H1 (cell line): Measurements from ENCODE around the gene KMT5C. TPM values are rescaled to one million over a fixed set of nuclear protein-coding genes. Genes with fewer than 3 reads are reported as not detected.

Experiments
- CTCF ChIA-PET: fragments of 300-600 bp; sonication (Branson Sonifier 250); formaldehyde crosslinking; loops from one replicate; lab custom pipeline; 2021; ENCODE audit not compliant: partially characterized antibody; lab: Charles Lee
- POLR2A ChIA-PET: fragments of 300-600 bp; sonication (Branson Sonifier 250); formaldehyde crosslinking; loops from one replicate; lab custom pipeline; 2021; ENCODE audit warnings: inconsistent platforms; ENCODE audit not compliant: partially characterized antibody; lab: Charles Lee
- DNase-seq, 2 experiments: peaks; one replicate each; pipeline versions ENCODE4 v3.0.0 to v3.0.0-alpha.2; 2010 to 2022; ENCODE audit warnings: low spot score in 2 of 2, low read depth in 1 of 2, mixed read lengths in 1 of 2
- FAIRE-seq: peaks from 2 replicates; lab custom pipeline; 2011; peaks lifted over from hg19 to GRCh38; lab: Jason Lieb, UNC
- H2AFZ ChIP-seq: 2 replicates; pipeline ENCODE4 v1.8.1; 2012; ENCODE audit warnings: low read length, inconsistent platforms
- H2AK5ac ChIP-seq: 2 replicates; pipeline ENCODE4 v1.6.1; 2013; ENCODE audit warnings: low read depth, low read length
- H2BK120ac ChIP-seq: replicated peaks from 2 replicates; pipeline ENCODE3; 2013; ENCODE audit warnings: low read depth, low read length, inconsistent platforms
- H2BK12ac ChIP-seq: 2 replicates; pipeline ENCODE4 v1.6.1; 2013; ENCODE audit warnings: low read depth, low read length
- H2BK15ac ChIP-seq: 2 replicates; pipeline ENCODE4 v1.6.1; 2013; ENCODE audit warnings: low read length
- H2BK20ac ChIP-seq: 2 replicates; pipeline ENCODE4 v1.6.1; 2013; ENCODE audit warnings: low read length
- H2BK5ac ChIP-seq: 2 replicates; pipeline ENCODE4 v1.6.1; 2013; ENCODE audit warnings: low read depth, low read length
- H3K14ac ChIP-seq: 2 replicates; pipeline ENCODE4 v1.6.1; 2013; ENCODE audit warnings: inconsistent platforms; ENCODE audit not compliant: insufficient read length
- H3K18ac ChIP-seq: 2 replicates; pipeline ENCODE4 v1.6.1; 2013; ENCODE audit warnings: low read length; ENCODE audit errors: extremely low read depth
- H3K23ac ChIP-seq: 2 replicates; pipeline ENCODE4 v1.6.1; 2013; ENCODE audit warnings: inconsistent platforms; ENCODE audit not compliant: insufficient read length
- H3K23me2 ChIP-seq: 2 replicates; pipeline ENCODE4 v1.6.1; 2013; ENCODE audit warnings: low read depth, low read length
- H3K27ac ChIP-seq: 2 replicates; pipeline ENCODE4 v1.6.1; 2011; ENCODE audit warnings: low read depth, low read length, inconsistent platforms
- H3K27me3 ChIP-seq, 4 experiments: replicated peaks in 1 of 4; 1 replicate in 1 of 4; 2 replicates in 3 of 4; pipeline versions ENCODE4 v1.6.1 to v1.8.1; 2011 to 2013; ENCODE audit warnings: low read length in 3 of 4, mild to moderate bottlenecking in 3 of 4, inconsistent platforms in 2 of 4, mixed read lengths in 2 of 4, moderate library complexity in 1 of 4; ENCODE audit not compliant: control insufficient read depth in 3 of 4, insufficient read depth in 3 of 4; ENCODE audit errors: extremely low read depth in 1 of 4
- H3K36me3 ChIP-seq, 4 experiments: 2 replicates each; pipeline versions ENCODE4 v1.6.1 to v1.8.1; 2011 to 2013; ENCODE audit warnings: mild to moderate bottlenecking in 4 of 4, low read length in 3 of 4, moderate library complexity in 2 of 4, control low read depth in 1 of 4, inconsistent platforms in 1 of 4; ENCODE audit not compliant: insufficient read depth in 4 of 4, control insufficient read depth in 2 of 4
- H3K4ac ChIP-seq: replicated peaks from 2 replicates; pipeline ENCODE3; 2013; ENCODE audit warnings: low read length, low read depth, mixed read lengths, inconsistent platforms; ENCODE audit not compliant: insufficient read length
- H3K4me1 ChIP-seq, 4 experiments: replicated peaks in 1 of 4; 1 replicate in 1 of 4; 2 replicates in 3 of 4; pipeline versions ENCODE4 v1.6.1 to v1.8.1; 2011 to 2013; ENCODE audit warnings: low read length in 3 of 4, inconsistent platforms in 2 of 4, mixed read lengths in 1 of 4; ENCODE audit not compliant: insufficient read depth in 4 of 4, control insufficient read depth in 3 of 4
- H3K4me2 ChIP-seq, 2 experiments: 2 replicates each; pipeline versions ENCODE4 v1.6.1 to v1.8.1; 2011 to 2013; ENCODE audit warnings: low read depth in 2 of 2, low read length in 2 of 2, control low read depth in 1 of 2, inconsistent platforms in 1 of 2, mild to moderate bottlenecking in 1 of 2; ENCODE audit not compliant: insufficient read depth in 1 of 2
- H3K4me3 ChIP-seq, 4 experiments: fragments of 200-600, 300-600 bp in 1 of 4; sonication (generic), shearing (Covaris generic), sonication (Bioruptor Twin) in 1 of 4; 2 replicates each; pipeline versions ENCODE4 v1.5.1 to v1.8.1; 2011 to 2016; ENCODE audit warnings: low read length in 4 of 4, low read depth in 3 of 4, control low read depth in 2 of 4, inconsistent platforms in 2 of 4, mild to moderate bottlenecking in 2 of 4, mixed read lengths in 1 of 4, moderate library complexity in 1 of 4; ENCODE audit not compliant: insufficient read depth in 2 of 4; ENCODE audit errors: extremely low read depth in 1 of 4
- H3K56ac ChIP-seq: replicated peaks from 2 replicates; pipeline ENCODE3; 2013; ENCODE audit warnings: low read depth, mild to moderate bottlenecking, mixed read lengths, low read length, inconsistent platforms; ENCODE audit not compliant: insufficient read length
- H3K79me1 ChIP-seq: 2 replicates; pipeline ENCODE4 v1.6.1; 2013; ENCODE audit warnings: low read depth, low read length, control low read depth
- H3K79me2 ChIP-seq, 2 experiments: 2 replicates each; pipeline versions ENCODE4 v1.6.1 to v1.8.1; 2012 to 2013; ENCODE audit warnings: low read length in 2 of 2, mild to moderate bottlenecking in 2 of 2, inconsistent platforms in 1 of 2; ENCODE audit not compliant: insufficient read depth in 2 of 2, control insufficient read depth in 1 of 2
- H3K9ac ChIP-seq, 4 experiments: replicated peaks in 1 of 4; 1 replicate in 1 of 4; 2 replicates in 3 of 4; pipeline versions ENCODE4 v1.6.1 to v1.8.1; 2011 to 2013; ENCODE audit warnings: low read depth in 3 of 4, low read length in 3 of 4, control low read depth in 2 of 4, mild to moderate bottlenecking in 2 of 4, moderate library complexity in 2 of 4, inconsistent platforms in 1 of 4; ENCODE audit errors: extremely low read depth in 1 of 4
- H3K9me3 ChIP-seq, 2 experiments: 2 replicates each; pipeline versions ENCODE4 v1.6.1 to v1.8.1; 2012 to 2013; ENCODE audit warnings: mild to moderate bottlenecking in 2 of 2, moderate library complexity in 2 of 2, control low read depth in 1 of 2, inconsistent platforms in 1 of 2, low read depth in 1 of 2, low read length in 1 of 2, mixed read lengths in 1 of 2; ENCODE audit not compliant: insufficient read depth in 2 of 2
- H4K20me1 ChIP-seq, 2 experiments: replicated peaks in 1 of 2; 2 replicates each; pipeline versions ENCODE3 to v1.8.1; 2011 to 2013; ENCODE audit warnings: inconsistent platforms in 2 of 2, low read length in 2 of 2, mild to moderate bottlenecking in 1 of 2; ENCODE audit not compliant: insufficient read depth in 2 of 2, control insufficient read depth in 1 of 2
- H4K5ac ChIP-seq: 2 replicates; pipeline ENCODE4 v1.6.1; 2013; ENCODE audit warnings: low read length, low read depth, mixed read lengths, inconsistent platforms; ENCODE audit not compliant: insufficient read length
- H4K8ac ChIP-seq: 2 replicates; pipeline ENCODE4 v1.8.0; 2013; ENCODE audit warnings: mild to moderate bottlenecking, moderate library complexity, low read length, inconsistent platforms; ENCODE audit not compliant: insufficient read depth; ENCODE audit errors: extremely low read depth
- H4K91ac ChIP-seq: replicated peaks from 2 replicates; pipeline ENCODE3; 2013; ENCODE audit warnings: low read length, mixed read lengths, inconsistent platforms; ENCODE audit not compliant: insufficient read length
- EZH2 ChIP-seq: fragments of 200-600 bp; sonication (generic); IDR thresholded peaks from 2 replicates; pipeline ENCODE4 v1.7.1; 2012; ENCODE audit warnings: low read depth, mild to moderate bottlenecking, moderate library complexity, low read length, inconsistent platforms; ENCODE audit not compliant: severe bottlenecking
- WGBS, 2 experiments: shearing (Covaris generic) in 1 of 2; methylation state at CpG; one replicate each; pipeline versions ENCODE4 v1.1.6 to v1.1.7; 2013 to 2015; ENCODE audit warnings: low lambda C conversion rate in 2 of 2, mixed read lengths in 2 of 2, inconsistent platforms in 1 of 2, low coverage in 1 of 2, missing lambda C conversion rate in 1 of 2; ENCODE audit not compliant: insufficient replicate concordance in 2 of 2, insufficient coverage in 1 of 2, insufficient read length in 1 of 2; ENCODE audit errors: extremely low coverage in 1 of 2, missing lambda C conversion rate in 1 of 2; 5-methylcytosine and 5-hydroxymethylcytosine counted together
- polyA plus RNA-seq, 7 experiments: library from polyadenylated mRNA; depleted of rRNA in 3 of 7; stranded (reverse) in 5 of 7; unstranded in 2 of 7; fragments of >200 nt in 5 of 7; fragments of 200-250 nt in 2 of 7; gene quantifications; 1 replicate in 5 of 7; 2 replicates in 1 of 7; 4 replicates in 1 of 7; pipeline versions ENCODE4 v1.2.1 to v1.2.3, GENCODE V29; 2011 to 2013; ENCODE audit warnings: missing spikeins in 2 of 7, mixed read lengths in 2 of 7
- total RNA-seq: library from RNA; stranded (reverse); fragmentation: NEBNext Ultra II Directional; extraction: Animal tissue kit (Norgen Biotek cat#: 25700); gene quantifications from 2 replicates; pipeline ENCODE4 v1.2.1, GENCODE V29; 2021

The KMT5C gene
- total and polyA plus RNA-seq, 2 of the 8 experiments (the other 6 are each of a cell fraction or from before 2014, with no cell fraction given), result 24.9 to 31.5 TPM

- no peak overlapping the region for H3K27ac ChIP-seq
- 89% methylated on average over 6 of the region's 8 CpGs; no CpG with 5 or more reads in 1 of the 2 experiments for WGBS, 2 experiments
- no peak overlapping the region for H4K5ac ChIP-seq
- no peak overlapping the region for H2AFZ ChIP-seq
- no peak overlapping the region for H3K18ac ChIP-seq
- no peak overlapping the region for H3K56ac ChIP-seq
- H3K27me3 ChIP-seq, result no peaks in the 10 kb centered on the region
- H2BK5ac ChIP-seq, result no peak overlapping the region
- TF ChIP-seq EZH2, result no peak
- TF ChIP-seq, all 59 proteins: peak for 0
- Histone ChIP-seq H2BK12ac (no peak overlapping the region), H3K4ac (no peak overlapping the region), H3K9me3 (no peaks in the 10 kb centered on the region), H2BK20ac (no peak overlapping the region), H4K8ac (peak overlapping the region; percentile 58; the same call in 1 of the 2 replicates), H4K20me1 (no peaks in the 10 kb centered on the region), H3K4me1 (peaks cover 0 to 10% (median 5%) of the 10 kb centered on the region in 4 experiments; a peak in 6 of 7 replicates), H2AK5ac (no peak overlapping the region), H3K79me1 (no peaks in the 10 kb centered on the region), H3K36me3 (no peaks in the 10 kb centered on the region), H3K23me2 (peaks cover 2% of the 10 kb centered on the region; the same call in 1 of the 2 replicates), H3K14ac (no peak overlapping the region), H4K91ac (no peak overlapping the region), H3K4me3 (no peak overlapping the region), H3K4me2 (no peak overlapping the region; a peak in 1 of 4 replicates), H3K23ac (no peak overlapping the region), H2BK15ac (no peak overlapping the region), H3K79me2 (no peaks in the 10 kb centered on the region), H2BK120ac (no peak overlapping the region), H3K9ac (no peak overlapping the region)
- FAIRE-seq (no peak), DNase-seq (no peak)
- POLR2A ChIA-PET, result interaction anchor here (0.6 to 4.3 kb wide), 12 partner anchors 8 to 174 kb away, joined by 3 to 23 read pairs (median 4); partner anchors contain the start of genes KMT5C and UBE2S
- CTCF ChIA-PET, result interaction anchor here (0.7 to 2.7 kb wide), 10 partner anchors 9 to 110 kb away, joined by 3 to 18 read pairs (median 7); partner anchors contain the start of gene TMEM238
Measured at GRCh38 chr19:55320844-55321419, 18.7 kb upstream of the KMT5C start.
